GM18873 (cell line): ENCODE measurements around the gene NRP2.

ENCODE experiments used
- ATAC-seq: cut with Tn5 transposase; IDR thresholded peaks from one replicate; pipeline ENCODE4 v1.9.1; 2021; ENCODE audit warnings: mild to moderate bottlenecking, moderate library complexity, moderate number of reproducible peaks; ENCODE audit not compliant: unreplicated experiment, low FRiP score

Gene NRP2

GRCh38 chr2:205747829-205748386, 65.6 kb downstream of the NRP2 start:
- ATAC-seq, result no peak

GRCh38 chr2:205748639-205749038, 66.3 kb downstream of the NRP2 start:
- ATAC-seq, result no peak

- ATAC-seq, result no peak
Observed at GRCh38 chr2:205749078-205749477, 66.8 kb downstream of the NRP2 start.

GRCh38 chr2:205750797-205751196, 68.5 kb downstream of the NRP2 start:
- ATAC-seq, result no peak

GRCh38 chr2:205751569-205752031, 69.3 kb downstream of the NRP2 start:
- no peak for ATAC-seq

- no peak for ATAC-seq
Observed at GRCh38 chr2:205752296-205752820, 70.1 kb downstream of the NRP2 start.

- no peak for ATAC-seq
Observed at GRCh38 chr2:205752924-205753323, 70.6 kb downstream of the NRP2 start.

- no peak for ATAC-seq
Observed at GRCh38 chr2:205754285-205754923, 72.1 kb downstream of the NRP2 start.

GRCh38 chr2:205754924-205755321, 72.6 kb downstream of the NRP2 start:
- no peak for ATAC-seq

- ATAC-seq, result no peak
Observed at GRCh38 chr2:205755923-205756322, 73.6 kb downstream of the NRP2 start.

GRCh38 chr2:205757271-205757670, 75.0 kb downstream of the NRP2 start:
- no peak for ATAC-seq

- no peak for ATAC-seq
Observed at GRCh38 chr2:205758051-205758450, 75.8 kb downstream of the NRP2 start.

- no peak for ATAC-seq
Observed at GRCh38 chr2:205758500-205758899, 76.2 kb downstream of the NRP2 start.

- no peak for ATAC-seq
Observed at GRCh38 chr2:205759257-205759656, 77.0 kb downstream of the NRP2 start.

GRCh38 chr2:205759732-205760131, 77.4 kb downstream of the NRP2 start:
- no peak for ATAC-seq

GRCh38 chr2:205760157-205760556, 77.9 kb downstream of the NRP2 start:
- ATAC-seq, result no peak

- no peak for ATAC-seq
Observed at GRCh38 chr2:205761421-205761820, 79.1 kb downstream of the NRP2 start.

- no peak for ATAC-seq
Observed at GRCh38 chr2:205762881-205763280, 80.6 kb downstream of the NRP2 start.

- ATAC-seq, result no peak
Observed at GRCh38 chr2:205763708-205764211, 81.5 kb downstream of the NRP2 start.

- no peak for ATAC-seq
Observed at GRCh38 chr2:205764270-205764746, 82.0 kb downstream of the NRP2 start.

GRCh38 chr2:205765151-205765550, 82.8 kb downstream of the NRP2 start:
- no peak for ATAC-seq
